GM18858 (cell line): ENCODE measurements around the gene CSTA.

Source experiments
- ATAC-seq: cut with Tn5 transposase; IDR thresholded peaks from one replicate; pipeline ENCODE4 v1.9.1; 2021; ENCODE audit not compliant: unreplicated experiment

Gene CSTA

DNA sequence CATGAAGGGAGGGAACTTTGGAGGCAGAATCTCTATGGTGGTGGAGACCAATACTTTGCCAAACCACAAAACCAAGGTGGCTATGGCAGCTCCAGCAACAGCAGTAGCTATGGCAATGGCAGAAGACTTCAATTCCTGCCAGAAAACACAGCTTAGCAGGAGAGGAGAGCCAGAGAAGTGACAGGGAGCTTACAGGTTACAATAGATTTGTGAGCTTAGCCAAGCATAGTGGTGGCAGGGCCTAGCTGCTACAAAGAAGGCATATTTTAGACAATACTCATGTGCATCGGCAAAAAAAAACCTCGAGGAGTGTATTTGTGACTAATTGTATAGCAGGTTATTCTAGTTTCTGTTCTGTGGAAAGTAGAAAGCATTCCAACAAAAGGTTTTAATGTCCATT is 6.4 kb upstream of the CSTA start:
- ATAC-seq = no peak

DNA sequence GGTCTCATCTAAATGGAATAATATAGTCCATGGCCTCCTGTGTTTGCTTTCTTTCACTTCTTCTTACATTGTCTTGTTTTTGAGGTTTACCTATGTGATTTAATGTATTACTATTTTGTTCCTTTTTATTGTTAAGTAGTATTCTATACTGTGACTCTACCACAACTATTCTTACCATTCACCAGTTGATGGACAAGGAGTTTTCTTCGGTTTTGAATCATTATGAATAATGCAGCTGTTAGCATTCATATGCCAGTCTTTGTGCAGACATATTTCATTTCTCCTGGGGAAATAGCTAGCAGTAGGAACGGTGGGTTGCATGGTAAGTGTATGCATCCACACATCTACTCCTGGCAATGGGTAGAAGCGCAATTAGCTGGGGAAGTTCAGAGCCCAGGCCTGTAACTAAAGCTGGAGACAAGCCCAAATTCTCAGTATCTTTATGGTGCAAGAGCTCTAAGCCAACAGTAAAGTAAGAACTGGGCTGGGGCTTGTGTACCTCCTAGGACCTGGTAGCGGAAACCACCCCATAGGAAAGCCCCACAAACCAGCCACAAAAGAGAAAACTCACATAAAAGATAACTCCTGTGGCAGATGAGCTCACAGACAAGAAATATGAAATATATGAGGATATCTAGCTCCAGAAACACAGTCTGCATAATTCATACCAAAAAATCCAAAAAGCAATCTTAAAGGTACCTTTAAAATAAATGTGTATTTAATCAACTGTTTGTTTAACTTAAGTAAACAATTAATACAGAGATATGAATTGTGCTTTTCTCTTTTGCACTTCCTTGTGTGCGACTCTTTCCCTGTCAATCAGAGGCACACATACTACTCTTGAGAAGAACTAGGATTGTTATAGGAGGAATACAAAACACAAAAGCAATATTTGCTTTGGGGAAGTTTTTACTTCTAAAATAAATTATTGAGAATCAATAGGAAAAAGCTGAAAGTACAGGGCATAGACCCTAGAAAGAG is 2.7 kb upstream of the CSTA start:
- ATAC-seq = no peak

DNA sequence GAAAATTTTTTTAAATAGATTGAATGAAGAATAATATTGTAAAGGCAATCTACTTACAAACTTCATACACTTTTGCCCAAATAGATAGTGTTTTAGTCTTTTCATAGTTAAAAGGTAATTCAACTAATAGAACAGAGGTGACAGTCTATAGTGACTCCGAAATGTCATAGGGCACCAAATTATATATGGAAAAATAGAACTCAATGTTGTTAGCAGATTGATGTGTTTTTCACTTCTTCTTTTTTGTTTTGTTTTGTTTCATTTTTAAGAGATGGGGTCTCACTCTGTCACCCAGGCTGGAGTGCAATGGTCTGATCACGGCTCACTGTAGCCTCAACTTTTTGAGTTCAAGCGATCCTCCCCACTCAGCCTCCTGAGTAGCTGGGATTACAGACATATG is 721 bp downstream of the CSTA start:
- ATAC-seq = no peak

DNA sequence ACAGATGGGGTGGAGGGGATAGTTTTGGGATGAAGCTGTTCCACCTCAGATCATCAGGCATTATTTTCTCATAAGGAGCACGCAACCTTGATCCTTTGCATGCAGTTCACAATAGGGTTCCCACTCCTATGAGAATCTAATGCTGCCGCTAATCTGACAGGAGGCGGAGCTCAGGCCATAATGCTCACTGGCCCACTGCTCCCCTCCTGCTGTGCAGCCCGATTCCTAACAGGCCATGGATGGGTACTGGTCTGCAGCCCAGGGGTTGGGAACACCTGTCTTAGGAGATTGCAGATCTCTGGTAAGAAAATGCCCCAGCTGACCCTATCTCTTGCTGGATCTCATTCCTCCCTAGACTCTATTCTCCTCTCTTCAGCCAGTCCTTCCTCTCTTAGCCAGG is 6.8 kb downstream of the CSTA start:
- no peak for ATAC-seq

DNA sequence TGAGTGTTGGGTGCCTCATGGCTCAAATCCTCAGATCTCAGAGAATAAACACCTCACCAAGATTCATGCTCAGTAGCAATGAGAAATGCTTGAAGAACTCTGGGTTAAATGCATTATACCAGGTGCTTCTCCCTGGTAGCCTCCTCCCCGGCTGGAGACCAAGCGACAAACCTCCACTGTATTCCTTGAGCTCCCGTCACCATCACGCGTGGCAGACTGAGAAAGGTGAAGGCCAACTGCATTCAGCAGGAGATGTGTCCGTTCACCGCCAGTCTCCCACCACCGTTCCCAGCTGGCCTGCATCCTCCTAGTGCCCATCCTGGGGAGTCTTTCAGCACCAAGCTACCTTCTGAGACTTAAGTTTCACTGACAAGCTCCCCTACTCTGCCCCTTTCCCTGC is 7.5 kb downstream of the CSTA start:
- no peak for ATAC-seq

DNA sequence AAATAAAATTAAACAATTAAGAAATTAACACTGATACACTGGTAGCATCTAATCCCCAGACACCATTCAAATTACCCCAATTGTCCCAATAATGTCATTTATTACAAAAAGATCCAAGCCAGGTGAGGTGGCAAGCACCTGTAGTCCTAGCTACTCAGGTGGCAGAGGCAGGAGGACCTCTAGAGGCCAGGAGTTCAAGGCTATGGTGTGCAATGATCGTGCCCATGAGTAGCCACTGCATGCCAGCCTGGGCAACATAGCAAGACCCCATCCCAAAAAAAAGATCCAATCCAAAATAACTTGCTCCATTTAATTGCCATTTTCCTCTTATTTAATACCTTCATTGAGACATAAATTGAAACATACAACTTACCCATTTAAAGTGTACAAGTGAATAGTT is 17.8 kb downstream of the CSTA start:
- ATAC-seq = no peak

GRCh38 chr3:122343654-122344053 is 18.6 kb downstream of the CSTA start:
- ATAC-seq = no peak

GRCh38 chr3:122349171-122349570 is 24.1 kb downstream of the CSTA start:
- ATAC-seq = no peak

DNA sequence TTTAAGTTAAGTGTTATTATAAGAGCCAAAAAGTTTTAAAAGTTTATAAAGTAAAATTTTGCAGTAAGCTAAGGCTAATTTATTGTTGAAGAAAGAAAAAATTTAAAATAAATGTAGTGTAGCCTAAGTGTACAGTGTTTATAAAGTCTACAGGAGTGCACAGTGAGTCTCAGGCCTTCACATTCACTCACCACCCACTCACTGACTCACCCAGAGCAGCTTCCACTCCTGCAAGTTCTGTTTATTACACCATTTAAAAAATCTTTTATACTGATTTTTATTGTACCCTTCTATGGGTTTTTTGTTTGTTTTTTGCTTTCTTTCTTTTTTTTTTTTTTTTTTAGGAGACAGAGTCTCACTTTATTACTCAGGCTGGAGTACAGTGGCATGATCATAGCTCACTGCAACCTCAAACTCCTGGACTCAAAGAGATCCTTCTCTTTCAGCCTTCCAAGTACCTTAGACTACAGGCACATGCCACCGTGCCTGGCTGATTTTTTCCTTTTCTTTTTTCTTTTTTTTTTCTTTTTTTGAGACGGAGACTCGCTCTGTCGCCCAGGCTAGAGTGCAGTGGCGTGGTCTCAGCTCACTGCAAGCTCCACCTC is 25.9 kb downstream of the CSTA start:
- ATAC-seq = no peak

- no peak for ATAC-seq
Observed at GRCh38 chr3:122351612-122352011, 26.6 kb downstream of the CSTA start.

DNA sequence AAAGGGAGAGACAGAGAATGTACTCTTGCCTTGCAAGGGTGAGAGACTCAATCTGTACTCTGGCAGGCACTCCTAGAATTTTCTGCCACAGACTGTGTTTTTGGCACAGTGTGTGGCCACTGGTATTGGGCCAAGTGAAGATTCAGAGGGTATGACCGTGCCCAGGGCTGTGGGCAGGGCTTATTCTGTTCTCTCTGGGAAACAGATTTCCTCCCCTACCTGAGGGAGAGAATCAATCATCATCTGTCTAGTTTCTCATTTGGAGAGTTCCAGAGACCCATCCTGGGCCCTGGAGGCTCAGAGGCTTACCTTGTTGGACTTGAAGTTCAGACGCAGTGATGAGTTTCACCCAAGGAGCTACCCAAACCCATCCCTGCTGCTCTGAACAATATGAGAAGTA is 28.2 kb downstream of the CSTA start:
- ATAC-seq = no peak

GRCh38 chr3:122353893-122354401 is 28.9 kb downstream of the CSTA start:
- no peak for ATAC-seq

DNA sequence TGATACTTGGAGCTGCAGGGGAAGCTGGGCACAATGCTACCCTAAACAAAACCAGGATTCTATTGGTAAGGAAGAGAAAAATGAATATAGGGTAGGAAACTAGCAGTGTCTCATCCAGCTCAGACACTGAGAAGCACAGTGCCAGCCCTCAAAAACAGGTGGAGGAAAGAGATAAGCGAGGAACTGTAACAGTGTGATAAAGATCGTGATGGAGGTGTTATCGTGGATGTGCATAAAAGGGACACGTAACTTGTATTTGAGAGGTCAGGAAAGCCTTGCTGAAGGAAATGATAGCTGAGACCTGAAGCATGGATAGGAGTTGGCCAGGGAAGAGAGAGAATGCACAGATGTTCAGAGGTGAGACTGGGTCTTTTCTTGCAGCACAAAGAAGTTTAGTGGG is 30.6 kb downstream of the CSTA start:
- no peak for ATAC-seq

DNA sequence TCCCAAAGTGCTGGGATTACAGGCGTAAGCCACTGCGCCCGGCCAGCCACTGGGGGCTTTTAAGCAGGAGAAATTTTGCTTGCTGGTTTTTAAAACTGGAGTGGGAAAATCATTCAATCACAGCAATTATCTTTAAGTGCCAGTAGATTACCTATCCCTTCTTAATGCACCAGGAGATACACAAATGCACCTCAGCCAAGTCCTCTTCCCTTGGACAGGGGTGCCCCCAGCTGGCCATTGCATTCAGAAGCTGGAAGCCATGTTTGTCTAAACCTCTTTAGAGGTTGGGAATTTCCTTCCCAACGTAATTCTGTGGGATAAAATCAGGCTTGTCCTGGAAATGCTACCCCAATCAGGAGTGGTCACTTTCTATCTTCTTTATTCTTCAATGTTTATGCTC is 31.4 kb downstream of the CSTA start:
- no peak for ATAC-seq

DNA sequence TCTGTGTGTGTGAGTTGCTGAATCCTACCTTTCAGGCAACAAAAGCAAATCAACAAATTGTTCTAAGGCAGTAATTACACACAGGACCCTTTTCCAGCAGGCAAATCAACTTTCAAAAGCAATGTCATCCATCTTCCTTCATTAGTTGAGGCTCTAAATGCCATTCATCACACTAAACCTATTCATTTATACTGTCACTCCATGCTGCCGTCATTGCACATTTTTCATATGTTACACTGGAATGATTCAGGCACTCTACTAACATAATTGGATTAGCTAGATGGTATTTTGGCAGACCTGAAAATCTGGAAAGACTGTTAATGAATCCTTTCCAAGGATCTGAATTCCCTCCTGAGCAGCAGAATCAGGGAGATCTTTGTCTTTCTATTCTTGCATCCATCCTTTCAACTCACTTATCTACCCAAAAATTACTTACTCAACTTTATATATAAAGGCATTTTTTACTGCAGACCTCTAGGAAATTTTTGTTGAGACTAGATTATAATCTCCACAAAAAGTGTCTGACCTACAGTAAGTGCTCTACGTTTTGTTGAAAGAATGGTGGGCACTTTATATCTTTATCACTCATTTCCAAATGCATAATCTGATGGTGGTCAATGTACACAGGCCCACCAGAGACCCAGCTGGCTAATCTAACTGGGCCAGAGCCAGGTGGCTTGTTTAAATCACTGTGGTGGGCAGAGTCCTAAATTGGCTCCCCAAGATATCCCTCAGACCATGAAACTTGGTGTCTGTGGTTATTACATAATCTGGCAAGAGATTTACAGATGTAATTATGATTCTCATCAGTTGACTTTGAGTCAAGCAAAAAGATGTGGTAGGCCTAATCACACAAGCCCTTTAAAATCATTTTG is 33.0 kb downstream of the CSTA start:
- no peak for ATAC-seq

GRCh38 chr3:122358703-122359032 is 33.6 kb downstream of the CSTA start:
- no peak for ATAC-seq

DNA sequence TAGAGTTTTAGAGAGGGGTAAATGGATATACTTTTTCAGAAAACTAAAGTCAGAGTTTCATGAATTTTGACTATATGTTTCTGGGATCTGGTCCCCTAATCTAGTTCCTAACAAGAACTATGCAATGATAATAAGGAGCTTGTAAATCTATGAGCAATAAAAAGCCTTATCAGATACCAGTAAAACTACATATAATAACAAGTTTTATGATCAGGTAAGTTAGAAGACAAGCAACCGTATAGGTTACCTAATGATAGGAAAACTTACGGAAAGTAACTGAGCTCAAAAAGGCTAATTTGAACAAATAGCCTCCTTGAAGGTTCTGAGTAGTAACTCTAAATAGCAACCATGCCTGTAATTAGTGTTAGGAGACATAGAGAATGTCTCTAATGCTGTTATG is 37.0 kb downstream of the CSTA start:
- no peak for ATAC-seq

GRCh38 chr3:122364490-122364889 is 39.4 kb downstream of the CSTA start:
- no peak for ATAC-seq

DNA sequence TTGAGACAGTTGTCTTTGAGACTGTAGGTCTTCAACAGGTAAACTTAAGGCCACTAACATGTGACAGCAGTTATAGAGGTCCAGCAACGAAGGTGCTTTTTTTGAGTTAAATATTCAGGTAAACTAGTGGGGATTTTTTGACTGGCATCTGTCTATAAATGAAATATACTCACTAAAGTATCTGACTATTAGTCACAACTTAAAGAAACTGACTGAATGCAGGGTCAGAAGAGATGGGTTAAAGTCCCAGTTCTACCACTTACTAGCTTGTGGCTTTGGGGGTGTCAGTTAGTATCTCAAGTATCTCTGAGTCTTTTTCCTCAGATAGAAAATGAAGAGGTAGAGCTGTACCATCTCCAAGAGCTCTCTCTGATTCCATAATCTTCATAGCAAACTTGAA is 40.0 kb downstream of the CSTA start:
- ATAC-seq = peak; percentile 36

- peak; percentile 76 for ATAC-seq
Observed at GRCh38 chr3:122365582-122366378, 40.7 kb downstream of the CSTA start.

DNA sequence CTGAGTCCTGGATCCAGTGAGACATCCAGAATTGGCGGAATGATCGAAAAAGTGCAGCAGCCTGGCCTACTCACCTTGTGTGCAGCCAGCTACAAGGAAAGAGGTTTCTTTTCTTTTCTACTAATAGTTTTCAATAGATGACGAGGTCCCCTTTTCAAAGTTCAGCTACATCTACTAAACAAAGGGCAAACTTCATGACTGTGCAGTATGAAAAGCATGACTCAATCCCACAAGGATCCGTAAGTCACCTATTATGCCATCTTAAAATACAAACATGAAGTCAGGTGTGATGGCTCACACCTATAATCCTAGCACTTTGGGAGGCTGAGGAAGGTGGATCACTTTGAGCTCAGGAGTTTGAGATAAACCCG is 41.3 kb downstream of the CSTA start:
- ATAC-seq = no peak
